ENCODE data around the gene CCDC106.

DNA sequence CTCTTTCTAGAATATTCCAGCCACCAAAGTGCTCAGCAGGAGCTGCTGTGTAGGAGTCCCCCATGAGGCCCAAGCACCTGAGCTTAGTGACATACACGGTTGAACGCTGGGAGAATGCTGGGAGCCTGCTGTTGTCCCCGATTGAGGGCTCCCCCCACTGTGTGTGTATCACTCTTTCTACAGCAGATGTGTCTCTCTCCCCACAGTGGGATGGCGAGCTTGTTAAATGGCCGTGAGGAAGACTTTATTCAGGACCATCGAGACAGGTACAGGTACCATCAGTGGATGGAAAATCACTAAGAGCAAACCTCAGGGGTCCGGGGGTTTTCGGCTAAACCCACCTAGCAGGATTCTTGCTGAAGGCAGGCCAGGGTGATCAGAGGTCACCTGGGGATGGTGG is 49.7 kb downstream of the CCDC106 start:
- TF ChIP-seq, protein P1, sequence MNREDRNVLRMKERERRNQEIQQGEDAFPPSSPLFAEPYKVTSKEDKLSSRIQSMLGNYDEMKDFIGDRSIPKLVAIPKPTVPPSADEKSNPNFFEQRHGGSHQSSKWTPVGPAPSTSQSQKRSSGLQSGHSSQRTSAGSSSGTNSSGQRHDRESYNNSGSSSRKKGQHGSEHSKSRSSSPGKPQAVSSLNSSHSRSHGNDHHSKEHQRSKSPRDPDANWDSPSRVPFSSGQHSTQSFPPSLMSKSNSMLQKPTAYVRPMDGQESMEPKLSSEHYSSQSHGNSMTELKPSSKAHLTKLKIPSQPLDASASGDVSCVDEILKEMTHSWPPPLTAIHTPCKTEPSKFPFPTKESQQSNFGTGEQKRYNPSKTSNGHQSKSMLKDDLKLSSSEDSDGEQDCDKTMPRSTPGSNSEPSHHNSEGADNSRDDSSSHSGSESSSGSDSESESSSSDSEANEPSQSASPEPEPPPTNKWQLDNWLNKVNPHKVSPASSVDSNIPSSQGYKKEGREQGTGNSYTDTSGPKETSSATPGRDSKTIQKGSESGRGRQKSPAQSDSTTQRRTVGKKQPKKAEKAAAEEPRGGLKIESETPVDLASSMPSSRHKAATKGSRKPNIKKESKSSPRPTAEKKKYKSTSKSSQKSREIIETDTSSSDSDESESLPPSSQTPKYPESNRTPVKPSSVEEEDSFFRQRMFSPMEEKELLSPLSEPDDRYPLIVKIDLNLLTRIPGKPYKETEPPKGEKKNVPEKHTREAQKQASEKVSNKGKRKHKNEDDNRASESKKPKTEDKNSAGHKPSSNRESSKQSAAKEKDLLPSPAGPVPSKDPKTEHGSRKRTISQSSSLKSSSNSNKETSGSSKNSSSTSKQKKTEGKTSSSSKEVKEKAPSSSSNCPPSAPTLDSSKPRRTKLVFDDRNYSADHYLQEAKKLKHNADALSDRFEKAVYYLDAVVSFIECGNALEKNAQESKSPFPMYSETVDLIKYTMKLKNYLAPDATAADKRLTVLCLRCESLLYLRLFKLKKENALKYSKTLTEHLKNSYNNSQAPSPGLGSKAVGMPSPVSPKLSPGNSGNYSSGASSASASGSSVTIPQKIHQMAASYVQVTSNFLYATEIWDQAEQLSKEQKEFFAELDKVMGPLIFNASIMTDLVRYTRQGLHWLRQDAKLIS (CRISPR knock-in tag; IDR thresholded peaks at IDR 0.05; ENCODE audit: borderline replicate concordance) = no peak
- TF ChIP-seq, protein P2, sequence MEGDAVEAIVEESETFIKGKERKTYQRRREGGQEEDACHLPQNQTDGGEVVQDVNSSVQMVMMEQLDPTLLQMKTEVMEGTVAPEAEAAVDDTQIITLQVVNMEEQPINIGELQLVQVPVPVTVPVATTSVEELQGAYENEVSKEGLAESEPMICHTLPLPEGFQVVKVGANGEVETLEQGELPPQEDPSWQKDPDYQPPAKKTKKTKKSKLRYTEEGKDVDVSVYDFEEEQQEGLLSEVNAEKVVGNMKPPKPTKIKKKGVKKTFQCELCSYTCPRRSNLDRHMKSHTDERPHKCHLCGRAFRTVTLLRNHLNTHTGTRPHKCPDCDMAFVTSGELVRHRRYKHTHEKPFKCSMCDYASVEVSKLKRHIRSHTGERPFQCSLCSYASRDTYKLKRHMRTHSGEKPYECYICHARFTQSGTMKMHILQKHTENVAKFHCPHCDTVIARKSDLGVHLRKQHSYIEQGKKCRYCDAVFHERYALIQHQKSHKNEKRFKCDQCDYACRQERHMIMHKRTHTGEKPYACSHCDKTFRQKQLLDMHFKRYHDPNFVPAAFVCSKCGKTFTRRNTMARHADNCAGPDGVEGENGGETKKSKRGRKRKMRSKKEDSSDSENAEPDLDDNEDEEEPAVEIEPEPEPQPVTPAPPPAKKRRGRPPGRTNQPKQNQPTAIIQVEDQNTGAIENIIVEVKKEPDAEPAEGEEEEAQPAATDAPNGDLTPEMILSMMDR (IDR thresholded peaks at IDR 0.05) = no peak

Measured in WTC11 (cell line).